GM18907 (cell line): Measurements from ENCODE around the gene KANTR.

ENCODE experiments used
- ATAC-seq: cut with Tn5 transposase; IDR thresholded peaks from one replicate; pipeline ENCODE4 v1.9.1; 2021; ENCODE audit warnings: mild to moderate bottlenecking, moderate library complexity; ENCODE audit not compliant: unreplicated experiment

The KANTR gene

GRCh38 chrX:53093748-53094581 is at the start of gene KANTR:
Gene KANTR, plus strand, starts transcription at chrX:53094142. Its CDS starts 30,131 bp downstream, at chrX:53124273.
- ATAC-seq, result peak; percentile 84

GRCh38 chrX:53044995-53045394 is 48.9 kb upstream of the KANTR start:
- ATAC-seq, result no peak

GRCh38 chrX:53047228-53047627 is 46.7 kb upstream of the KANTR start:
- no peak for ATAC-seq

GRCh38 chrX:53048169-53049126 is 45.5 kb upstream of the KANTR start, which contains the start of gene GPR173:
Gene GPR173, plus strand, starts transcription at chrX:53048789. Its CDS starts 27,833 bp downstream, at chrX:53076622.
- ATAC-seq, result no peak

- no peak for ATAC-seq
Observed at GRCh38 chrX:53049127-53049517, 44.8 kb upstream of the KANTR start.

- no peak for ATAC-seq
Observed at GRCh38 chrX:53050841-53051240, 43.1 kb upstream of the KANTR start.

GRCh38 chrX:53055244-53055849 is 38.6 kb upstream of the KANTR start:
- no peak for ATAC-seq

GRCh38 chrX:53056292-53056691 is 37.6 kb upstream of the KANTR start:
- no peak for ATAC-seq

- no peak for ATAC-seq
Observed at GRCh38 chrX:53065104-53065503, 28.8 kb upstream of the KANTR start.

GRCh38 chrX:53071064-53071463 is 22.9 kb upstream of the KANTR start:
- no peak for ATAC-seq

GRCh38 chrX:53071604-53072417 is 22.1 kb upstream of the KANTR start:
- peak; percentile 76 for ATAC-seq

GRCh38 chrX:53072418-53073114 is 21.4 kb upstream of the KANTR start:
- ATAC-seq, result no peak

- no peak for ATAC-seq
Observed at GRCh38 chrX:53073115-53073586, 20.8 kb upstream of the KANTR start.

- ATAC-seq, result no peak
Observed at GRCh38 chrX:53075011-53075410, 18.9 kb upstream of the KANTR start.

GRCh38 chrX:53076671-53077070 is 17.3 kb upstream of the KANTR start:
- ATAC-seq, result no peak

GRCh38 chrX:53077207-53078197 is 16.4 kb upstream of the KANTR start:
- no peak for ATAC-seq

- no peak for ATAC-seq
Observed at GRCh38 chrX:53078943-53079342, 15.0 kb upstream of the KANTR start.
